IMR-90 (cell line): Measurements from ENCODE around the gene RYR1. TPM values are rescaled to one million over a fixed set of nuclear protein-coding genes. Genes with fewer than 3 reads are reported as not detected.
A peak's percentile ranks its signal among the peaks of the same experiment; 100 is the strongest.

Source experiments
- ATAC-seq: fragments of 200-7000 bp; cut with Tn5 transposase; 2 replicates; pipeline ENCODE4 v1.9.1; 2020; ENCODE audit warnings: low read depth, mild to moderate bottlenecking, moderate library complexity
- BruUV-seq: library from RNA; stranded (reverse); fragments of 400-500 nt; replicated peaks from 2 replicates; lab custom pipeline; 2021; lab: Mats Ljungman, UMichigan
- CTCF ChIA-PET: fragments of 300-600 bp; formaldehyde crosslinking; extraction: SDS; loops from one replicate; lab custom pipeline; 2021; ENCODE audit warnings: antibody characterized with exemption; lab: Yijun Ruan, JAX
- POLR2A ChIA-PET: fragments of 300-600 bp; sonication (Branson Sonifier 250); formaldehyde crosslinking; loops from one replicate; lab custom pipeline; 2022; ENCODE audit warnings: antibody characterized with exemption; ENCODE audit not compliant: unreplicated experiment; lab: Charles Lee
- DNase-seq: peaks from one replicate; pipeline ENCODE4 v3.0.0; 2013
- H2AFZ ChIP-seq: replicated peaks from 2 replicates; pipeline ENCODE3; 2013; ENCODE audit warnings: low read length, mild to moderate bottlenecking; ENCODE audit not compliant: poor library complexity
- H2AK5ac ChIP-seq: 2 replicates; pipeline ENCODE4 v1.6.1; 2013; ENCODE audit warnings: low read depth, low read length, inconsistent platforms
- H2AK9ac ChIP-seq: replicated peaks from 2 replicates; pipeline ENCODE3; 2013; ENCODE audit warnings: mild to moderate bottlenecking, low read depth, low read length, moderate library complexity; ENCODE audit not compliant: poor library complexity
- H2BK120ac ChIP-seq: 2 replicates; pipeline ENCODE4 v1.6.1; 2013; ENCODE audit warnings: low read depth, low read length, inconsistent platforms
- H2BK15ac ChIP-seq: 3 replicates; pipeline ENCODE4 v1.6.1; 2013; ENCODE audit warnings: low read depth, low read length, inconsistent platforms
- H2BK20ac ChIP-seq: 2 replicates; pipeline ENCODE4 v1.6.1; 2013; ENCODE audit warnings: low read depth, mild to moderate bottlenecking, inconsistent platforms, low read length, moderate library complexity
- H2BK5ac ChIP-seq: 2 replicates; pipeline ENCODE4 v1.6.1; 2013; ENCODE audit warnings: mild to moderate bottlenecking, low read depth, low read length, inconsistent platforms; ENCODE audit not compliant: poor library complexity, severe bottlenecking
- H3K14ac ChIP-seq: replicated peaks from 2 replicates; pipeline ENCODE4 v1.6.1; 2013; ENCODE audit warnings: low read depth, low read length, inconsistent platforms
- H3K18ac ChIP-seq: 2 replicates; pipeline ENCODE4 v1.6.1; 2013; ENCODE audit warnings: low read depth, low read length, control low read depth
- H3K23ac ChIP-seq: 2 replicates; pipeline ENCODE4 v1.6.1; 2013; ENCODE audit warnings: low read depth, low read length, inconsistent platforms
- H3K27ac ChIP-seq: 2 replicates; pipeline ENCODE4 v1.5.1; 2013; ENCODE audit warnings: mild to moderate bottlenecking, control low read depth, low read length; ENCODE audit not compliant: insufficient read depth
- H3K27me3 ChIP-seq: 2 replicates; pipeline ENCODE4 v1.6.1; 2013; ENCODE audit warnings: low read length; ENCODE audit not compliant: control insufficient read depth, insufficient read depth
- H3K36me3 ChIP-seq: 2 replicates; pipeline ENCODE4 v1.6.1; 2013; ENCODE audit warnings: low read length, mixed read lengths; ENCODE audit not compliant: control insufficient read depth, insufficient read depth
- H3K4ac ChIP-seq: 2 replicates; pipeline ENCODE4 v1.6.1; 2013; ENCODE audit warnings: low read depth, low read length, inconsistent platforms
- H3K4me1 ChIP-seq: 2 replicates; pipeline ENCODE4 v1.6.1; 2013; ENCODE audit warnings: low read length, mixed read lengths; ENCODE audit not compliant: control insufficient read depth, insufficient read depth
- H3K4me2 ChIP-seq: 2 replicates; pipeline ENCODE4 v1.6.1; 2013; ENCODE audit warnings: low read depth, mild to moderate bottlenecking, control low read depth, low read length, moderate library complexity
- H3K4me3 ChIP-seq: 2 replicates; pipeline ENCODE4 v1.5.1; 2013; ENCODE audit warnings: low read depth, mild to moderate bottlenecking, control low read depth, low read length, moderate library complexity; ENCODE audit not compliant: insufficient read depth
- H3K56ac ChIP-seq: 2 replicates; pipeline ENCODE4 v1.6.1; 2013; ENCODE audit warnings: low read length, inconsistent platforms; ENCODE audit not compliant: insufficient read depth; ENCODE audit errors: extremely low read depth
- H3K79me1 ChIP-seq, 2 experiments: 2 replicates each; pipeline ENCODE4 v1.6.1; 2013; ENCODE audit warnings: low read length in 2 of 2, inconsistent platforms in 1 of 2, low read depth in 1 of 2
- H3K9ac ChIP-seq: 2 replicates; pipeline ENCODE4 v1.6.1; 2013; ENCODE audit warnings: low read depth, low read length, control low read depth
- H3K9me1 ChIP-seq: 2 replicates; pipeline ENCODE4 v1.6.1; 2013; ENCODE audit warnings: low read length, inconsistent platforms; ENCODE audit not compliant: insufficient read depth
- H3K9me3 ChIP-seq: 2 replicates; pipeline ENCODE4 v1.6.1; 2013; ENCODE audit warnings: low read length; ENCODE audit not compliant: control insufficient read depth, insufficient read depth
- H4K20me1 ChIP-seq: 2 replicates; pipeline ENCODE4 v1.6.1; 2013; ENCODE audit warnings: low read length, inconsistent platforms; ENCODE audit not compliant: insufficient read depth
- H4K5ac ChIP-seq: 2 replicates; pipeline ENCODE4 v1.6.1; 2013; ENCODE audit warnings: mild to moderate bottlenecking, low read depth, low read length, control low read depth
- H4K8ac ChIP-seq, 2 experiments: 2 replicates each; pipeline ENCODE4 v1.6.1; 2013; ENCODE audit warnings: low read depth in 2 of 2, low read length in 2 of 2, control low read depth in 1 of 2, inconsistent platforms in 1 of 2
- H4K91ac ChIP-seq: 2 replicates; pipeline ENCODE4 v1.6.1; 2013; ENCODE audit warnings: low read depth, low read length, inconsistent platforms; ENCODE audit not compliant: insufficient read depth
- CEBPB ChIP-seq: IDR thresholded peaks from 2 replicates; pipeline ENCODE4 v1.6.1; 2012; ENCODE audit warnings: low read depth, low read length, improper control_type of control experiment
- POLR2A ChIP-seq: IDR thresholded peaks from 2 replicates; pipeline ENCODE4 v1.6.1; 2012; ENCODE audit warnings: mild to moderate bottlenecking, low read depth, low read length
- RAD21 ChIP-seq: IDR thresholded peaks from 2 replicates; pipeline ENCODE4 v1.6.1; 2012; ENCODE audit warnings: low read length, improper control_type of control experiment
- WGBS, 2 experiments: methylation state at CpG; one replicate each; pipeline versions ENCODE4 v1.1.5 to v1.1.7; 2013; ENCODE audit warnings: missing lambda C conversion rate in 2 of 2; ENCODE audit not compliant: insufficient read length in 1 of 2; ENCODE audit errors: extremely low coverage in 2 of 2; 5-methylcytosine and 5-hydroxymethylcytosine counted together
- dilution Hi-C: fragments of 300-500 bp; cut with HindIII; formaldehyde crosslinking; loops from one replicate; pipeline ENCODE4 v1.14.3; 2018; ENCODE audit warnings: low sequenced_read_pairs; ENCODE audit not compliant: unreplicated experiment
- in situ Hi-C: fragments of 300-500 bp; cut with MboI; formaldehyde crosslinking; loops from 3 replicates; pipeline ENCODE4 v1.14.3; 2019; ENCODE audit warnings: low sequenced_read_pairs, inconsistent platforms, mixed read lengths
- intact Hi-C: fragments of 100-400 bp; cut with micrococcal nuclease; formaldehyde crosslinking; loops from 2 replicates; pipeline ENCODE4 v1.10.0; 2022
- polyA plus RNA-seq, 3 experiments: library from polyadenylated mRNA; depleted of rRNA; stranded (reverse); fragments of >200 nt; gene quantifications; 2 replicates each; pipeline ENCODE4 v1.2.3, GENCODE V29; 2012; ENCODE audit warnings: low replicate concordance in 1 of 3
- total RNA-seq: library from RNA; depleted of rRNA; stranded (reverse); fragments of >200 nt; gene quantifications from 2 replicates; pipeline ENCODE4 v1.2.3, GENCODE V29; 2012
- TF ChIP-seq, protein P1 (sequence below): conservative IDR thresholded peaks from 2 replicates; pipeline ENCODE4 v1.5.1; 2012; ENCODE audit warnings: mild to moderate bottlenecking, low read depth, low read length, improper control_type of control experiment

Gene RYR1
- total and polyA plus RNA-seq, 2 of the 4 experiments (the other 2 are of a cell fraction) = not detected

DNA sequence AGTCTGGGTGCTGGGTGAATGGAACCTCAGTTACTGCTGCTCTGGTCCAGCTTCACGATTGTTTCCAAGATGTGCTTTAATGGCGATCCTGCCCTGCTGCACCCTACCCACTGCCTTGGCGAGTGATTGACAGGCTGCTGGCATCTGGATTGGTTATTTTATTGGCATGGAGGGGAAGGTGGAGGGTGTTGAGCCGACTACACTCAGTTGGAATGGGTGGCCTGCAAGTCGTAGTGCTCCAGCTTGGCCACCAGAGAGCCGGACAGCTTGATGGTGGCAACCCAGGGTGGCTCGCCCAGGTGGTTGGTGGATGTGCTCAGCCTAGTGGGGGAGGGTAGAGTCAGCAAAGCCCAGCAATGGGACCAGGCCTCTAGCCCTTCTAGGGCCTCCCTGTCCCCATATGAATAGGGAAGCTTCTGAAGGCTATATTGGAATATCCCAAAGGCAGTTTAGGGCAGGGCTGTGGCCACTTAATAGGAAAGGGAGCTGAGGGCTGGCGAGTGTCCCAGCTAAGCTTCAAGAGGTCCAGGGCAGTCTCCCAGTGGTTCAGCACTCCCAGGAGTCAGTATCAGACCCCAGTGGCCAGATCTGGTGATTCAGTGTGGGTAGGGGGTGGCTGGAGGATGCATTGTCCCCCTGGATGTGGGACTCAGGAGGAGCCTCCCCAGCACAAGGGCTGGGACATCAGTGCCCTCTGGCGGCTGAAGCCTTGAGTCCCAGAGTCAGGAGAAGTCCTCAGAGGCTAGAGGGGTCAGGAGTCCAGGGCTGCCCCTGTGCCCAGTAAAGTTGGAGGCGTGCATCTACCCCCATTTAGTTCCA lies 49.1 kb upstream of the RYR1 start:
- intact Hi-C loops (loop anchor here (5.0 kb wide), 1 partner anchor 152 kb away; no protein-coding TSS in a partner anchor), dilution Hi-C loops (no loop called here), in situ Hi-C loops (no loop called here)
- TF ChIP-seq POLR2A (no peak), RAD21 (peak; percentile 38), CEBPB (no peak)
- TF ChIP-seq, protein P1, sequence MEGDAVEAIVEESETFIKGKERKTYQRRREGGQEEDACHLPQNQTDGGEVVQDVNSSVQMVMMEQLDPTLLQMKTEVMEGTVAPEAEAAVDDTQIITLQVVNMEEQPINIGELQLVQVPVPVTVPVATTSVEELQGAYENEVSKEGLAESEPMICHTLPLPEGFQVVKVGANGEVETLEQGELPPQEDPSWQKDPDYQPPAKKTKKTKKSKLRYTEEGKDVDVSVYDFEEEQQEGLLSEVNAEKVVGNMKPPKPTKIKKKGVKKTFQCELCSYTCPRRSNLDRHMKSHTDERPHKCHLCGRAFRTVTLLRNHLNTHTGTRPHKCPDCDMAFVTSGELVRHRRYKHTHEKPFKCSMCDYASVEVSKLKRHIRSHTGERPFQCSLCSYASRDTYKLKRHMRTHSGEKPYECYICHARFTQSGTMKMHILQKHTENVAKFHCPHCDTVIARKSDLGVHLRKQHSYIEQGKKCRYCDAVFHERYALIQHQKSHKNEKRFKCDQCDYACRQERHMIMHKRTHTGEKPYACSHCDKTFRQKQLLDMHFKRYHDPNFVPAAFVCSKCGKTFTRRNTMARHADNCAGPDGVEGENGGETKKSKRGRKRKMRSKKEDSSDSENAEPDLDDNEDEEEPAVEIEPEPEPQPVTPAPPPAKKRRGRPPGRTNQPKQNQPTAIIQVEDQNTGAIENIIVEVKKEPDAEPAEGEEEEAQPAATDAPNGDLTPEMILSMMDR = 0 out of 2 replicates have a peak, but pooled peaks have one; percentile 32
- Histone ChIP-seq H2AK9ac (no peak overlapping the region), H2BK5ac (no peak overlapping the region), H4K20me1 (peaks cover 27% of the 10 kb centered on the region), H4K5ac (no peak overlapping the region), H4K91ac (no peak overlapping the region), H3K56ac (no peak overlapping the region), H3K4me2 (no peak overlapping the region), H2AFZ (no peak overlapping the region), H3K18ac (no peak overlapping the region), H3K9me3 (no peaks in the 10 kb centered on the region), H2BK15ac (no peak overlapping the region), H2BK20ac (no peak overlapping the region), H3K27ac (no peak overlapping the region), H3K4me1 (no peaks in the 10 kb centered on the region), H3K14ac (no peak overlapping the region), H4K8ac (no peak overlapping the region), H3K36me3 (peaks cover 46% of the 10 kb centered on the region), H3K9ac (no peak overlapping the region), H3K4ac (no peak overlapping the region), H3K27me3 (no peaks in the 10 kb centered on the region), H3K9me1 (peaks cover 10% of the 10 kb centered on the region), H2BK120ac (no peak overlapping the region), H3K23ac (no peak overlapping the region), H3K4me3 (no peak overlapping the region), H2AK5ac (no peak overlapping the region), H3K79me1 (peaks cover 13 to 52% of the 10 kb centered on the region in 2 experiments; a peak in 3 of 4 replicates)
- POLR2A ChIA-PET = no interaction called here
- 100% methylated on average over 2 of the region's 10 CpGs; no CpG with 5 or more reads in 1 of the 2 experiments for WGBS, 2 experiments
- ATAC-seq (no peak), DNase-seq (no peak)
- CTCF ChIA-PET = interaction anchor here (1.9 kb wide), 1 partner anchor 8 kb away, joined by 5 read pairs; no protein-coding TSS in a partner anchor
- BruUV-seq = no TSS peak
